ENCODE results near the gene XRCC4. TPM values are rescaled to one million over a fixed set of nuclear protein-coding genes. Genes with fewer than 3 reads are reported as not detected.
"Not testable (repeated sequence)": the region's sequence is repeated elsewhere in the genome, so short reads cannot be mapped to it uniquely, and the experiment has no call there.

Gene XRCC4
- total and polyA plus RNA-seq, 2 of the 13 experiments (the other 11 are each of a cell fraction or from before 2014, with no cell fraction given), result 2.8 to 12.6 TPM

DNA sequence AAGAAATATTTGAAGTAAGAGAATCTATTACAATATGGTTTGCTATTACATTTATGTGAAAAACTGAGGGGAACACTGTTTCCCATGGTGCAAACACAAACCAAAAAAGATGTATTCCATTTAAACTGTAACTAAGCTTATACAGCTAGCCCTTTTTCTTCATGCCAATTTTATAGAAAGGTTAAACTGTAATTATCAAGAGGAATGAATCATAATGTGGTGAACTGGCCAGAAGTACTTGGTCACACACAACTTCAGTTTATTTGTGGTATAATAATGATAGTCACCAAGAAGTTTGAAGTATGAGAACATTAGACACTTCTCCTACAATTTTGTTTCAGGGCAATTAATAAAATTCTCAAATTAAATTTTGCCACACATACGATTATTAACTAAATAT, 177.9 kb downstream of the XRCC4 start:
- Histone ChIP-seq H4K20me1 (ENCODE audit: insufficient read depth, low read length) (no peaks in the 10 kb centered on the region), H3K4me2 (ENCODE audit: low read depth, low read length) (no peak overlapping the region), H3K27ac (ENCODE audit: extremely low read length, insufficient read depth, low read length) (no peak overlapping the region), H3K4me3 (replicated peaks in 1 of 3; ENCODE audit: insufficient read depth in 1 of 3, low read depth in 2 of 3, low read length in 3 of 3) (no peak overlapping the region), H3K9me3 (ENCODE audit: low read length) (no peaks in the 10 kb centered on the region), H3K36me3 (replicated peaks in 1 of 2; ENCODE audit: control insufficient read depth in 1 of 2, insufficient read depth in 2 of 2, low read length in 2 of 2) (no peaks in the 10 kb centered on the region), H2AFZ (ENCODE audit: low read length) (no peak overlapping the region), H3K9ac (ENCODE audit: insufficient read depth, low read depth, low read length) (no peak overlapping the region), H3K4me1 (ENCODE audit: insufficient read depth, low read length) (no peaks in the 10 kb centered on the region), H3K27me3 (ENCODE audit: control insufficient read depth in 1 of 2, insufficient read depth in 2 of 2, low read length in 2 of 2) (no peaks in the 10 kb centered on the region), H3K79me2 (ENCODE audit: insufficient read depth, low read length) (no peaks in the 10 kb centered on the region)
- no peak for ATAC-seq
- ChIA-PET CTCF (ENCODE audit: low intra/inter-chr PET ratio, low total read pairs) (no interaction called here), POLR2A (no interaction called here)
- no peak for DNase-seq (ENCODE audit: low spot score)
- no peak for TF ChIP-seq NBN (conservative IDR thresholded peaks at IDR 0.05)
- 68% methylated on average over 1 of the region's 1 CpG for WGBS (ENCODE audit: low lambda C conversion rate)
- no peak for FAIRE-seq
- in situ Hi-C loops (cut with HindIII; ENCODE audit: extremely low pct_ligation_motif_present, low pct_unique_long_range_greater_than_20kb) (no loop called here), intact Hi-C loops (cut with micrococcal nuclease; ENCODE audit: unreplicated experiment) (no loop called here)
- no TSS peak for BruUV-seq (replicated peaks)

DNA sequence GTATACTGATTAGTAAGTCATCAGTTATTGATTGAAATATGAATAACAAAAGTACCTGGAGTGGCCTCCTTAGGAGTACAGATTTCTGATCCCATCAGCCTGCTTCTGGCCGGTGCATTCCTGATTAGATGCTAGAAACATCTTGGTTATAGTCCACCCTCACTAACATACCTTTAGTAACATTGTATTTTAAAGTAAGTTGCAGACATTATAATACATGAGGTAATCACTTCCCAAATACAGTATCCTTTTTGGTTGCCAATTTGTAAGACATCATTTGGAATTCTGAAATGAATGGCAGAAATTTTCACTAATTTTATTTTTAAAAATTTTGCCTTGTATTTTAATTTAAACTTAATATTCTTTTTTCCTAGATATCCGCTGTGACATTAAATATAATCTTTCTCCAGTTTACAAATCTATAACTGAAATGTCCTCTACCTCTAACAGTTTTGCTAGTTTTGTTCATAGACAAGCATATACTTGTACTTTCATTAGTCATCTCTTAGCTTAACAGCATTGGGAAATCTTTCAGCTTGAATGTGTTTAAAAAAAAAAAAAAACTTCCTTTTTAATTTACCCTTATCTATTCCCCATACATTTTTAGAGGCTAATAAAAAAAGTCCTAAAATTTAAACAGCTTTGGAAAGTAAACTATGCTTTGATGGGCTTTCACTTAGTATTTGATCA, 178.9 kb downstream of the XRCC4 start:
- TF ChIP-seq, protein P1, sequence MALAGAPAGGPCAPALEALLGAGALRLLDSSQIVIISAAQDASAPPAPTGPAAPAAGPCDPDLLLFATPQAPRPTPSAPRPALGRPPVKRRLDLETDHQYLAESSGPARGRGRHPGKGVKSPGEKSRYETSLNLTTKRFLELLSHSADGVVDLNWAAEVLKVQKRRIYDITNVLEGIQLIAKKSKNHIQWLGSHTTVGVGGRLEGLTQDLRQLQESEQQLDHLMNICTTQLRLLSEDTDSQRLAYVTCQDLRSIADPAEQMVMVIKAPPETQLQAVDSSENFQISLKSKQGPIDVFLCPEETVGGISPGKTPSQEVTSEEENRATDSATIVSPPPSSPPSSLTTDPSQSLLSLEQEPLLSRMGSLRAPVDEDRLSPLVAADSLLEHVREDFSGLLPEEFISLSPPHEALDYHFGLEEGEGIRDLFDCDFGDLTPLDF (CRISPR knock-in tag; IDR thresholded peaks at IDR 0.05), result no peak
- no peak for TF ChIP-seq HMG20A (CRISPR knock-in tag; IDR thresholded peaks at IDR 0.05; ENCODE audit: borderline replicate concordance)
- no peak for TF ChIP-seq AGO2 (optimal IDR thresholded peaks at IDR 0.05; ENCODE audit: low read depth, low read length)
- TF ChIP-seq RNF2 (conservative IDR thresholded peaks at IDR 0.05; ENCODE audit: low read depth), result no peak
- TF ChIP-seq ZNF205 (CRISPR knock-in tag; IDR thresholded peaks at IDR 0.05), result no peak
- no peak overlapping the region for H3K4me3 ChIP-seq (replicated peaks in 1 of 3; ENCODE audit: insufficient read depth in 1 of 3, low read depth in 2 of 3, low read length in 3 of 3)
- ChIA-PET CTCF (ENCODE audit: low intra/inter-chr PET ratio, low total read pairs) (no interaction called here), POLR2A (no interaction called here)
- no peak overlapping the region for H2AFZ ChIP-seq (ENCODE audit: low read length)
- no peaks in the 10 kb centered on the region for H3K79me2 ChIP-seq (ENCODE audit: insufficient read depth, low read length)
- in situ Hi-C loops (cut with HindIII; ENCODE audit: extremely low pct_ligation_motif_present, low pct_unique_long_range_greater_than_20kb), result no loop called here
- no peak for DNase-seq (ENCODE audit: low spot score)
- no peaks in the 10 kb centered on the region for H4K20me1 ChIP-seq (ENCODE audit: insufficient read depth, low read length)
- H3K27ac ChIP-seq (ENCODE audit: extremely low read length, insufficient read depth, low read length), result no peak overlapping the region
- 98% methylated on average over 2 of the region's 2 CpGs for WGBS (ENCODE audit: low lambda C conversion rate)
- intact Hi-C loops (cut with micrococcal nuclease; ENCODE audit: unreplicated experiment), result no loop called here
- no peak for ATAC-seq
- no peak for FAIRE-seq
- no peaks in the 10 kb centered on the region for H3K27me3 ChIP-seq (ENCODE audit: control insufficient read depth in 1 of 2, insufficient read depth in 2 of 2, low read length in 2 of 2)
- no peaks in the 10 kb centered on the region for H3K9me3 ChIP-seq (ENCODE audit: low read length)
- no peaks in the 10 kb centered on the region for H3K4me1 ChIP-seq (ENCODE audit: insufficient read depth, low read length)
- H3K4me2 ChIP-seq (ENCODE audit: low read depth, low read length), result no peak overlapping the region
- H3K9ac ChIP-seq (ENCODE audit: insufficient read depth, low read depth, low read length), result no peak overlapping the region
- H3K36me3 ChIP-seq (replicated peaks in 1 of 2; ENCODE audit: control insufficient read depth in 1 of 2, insufficient read depth in 2 of 2, low read length in 2 of 2), result no peaks in the 10 kb centered on the region
- no TSS peak for BruUV-seq (replicated peaks)

DNA sequence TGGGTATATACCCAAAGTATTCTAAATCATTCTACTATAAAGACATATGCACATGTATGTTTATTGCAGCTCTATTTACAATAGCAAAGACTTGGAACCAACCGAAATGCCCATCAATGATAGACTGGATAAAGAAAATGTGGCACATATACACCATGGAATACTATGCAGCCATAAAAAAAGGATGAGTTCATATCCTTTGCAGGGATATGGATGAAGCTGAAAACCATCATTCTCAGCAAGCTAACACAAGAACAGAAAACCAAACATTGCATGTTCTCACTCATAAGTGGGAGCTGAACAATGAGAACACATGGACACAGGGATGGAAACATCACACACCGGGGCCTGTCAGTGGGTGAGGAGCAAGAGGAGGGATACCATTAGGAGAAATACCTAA, 180.3 kb downstream of the XRCC4 start:
- in situ Hi-C loops (cut with HindIII; ENCODE audit: extremely low pct_ligation_motif_present, low pct_unique_long_range_greater_than_20kb); H3K4me1 ChIP-seq (ENCODE audit: insufficient read depth, low read length); H3K79me2 ChIP-seq (ENCODE audit: insufficient read depth, low read length); H3K4me3 ChIP-seq (replicated peaks in 1 of 3; ENCODE audit: insufficient read depth in 1 of 3, low read depth in 2 of 3, low read length in 3 of 3); DNase-seq (ENCODE audit: low spot score); H3K9me3 ChIP-seq (ENCODE audit: low read length); CTCF ChIA-PET (ENCODE audit: low intra/inter-chr PET ratio, low total read pairs); H3K9ac ChIP-seq (ENCODE audit: insufficient read depth, low read depth, low read length); H3K36me3 ChIP-seq (replicated peaks in 1 of 2; ENCODE audit: control insufficient read depth in 1 of 2, insufficient read depth in 2 of 2, low read length in 2 of 2); H3K27me3 ChIP-seq (ENCODE audit: control insufficient read depth in 1 of 2, insufficient read depth in 2 of 2, low read length in 2 of 2); intact Hi-C loops (cut with micrococcal nuclease; ENCODE audit: unreplicated experiment); BruUV-seq (replicated peaks); H4K20me1 ChIP-seq (ENCODE audit: insufficient read depth, low read length); H3K4me2 ChIP-seq (ENCODE audit: low read depth, low read length); H3K27ac ChIP-seq (ENCODE audit: extremely low read length, insufficient read depth, low read length); H2AFZ ChIP-seq (ENCODE audit: low read length); POLR2A ChIA-PET; ATAC-seq; FAIRE-seq: not testable (repeated sequence)
- WGBS (ENCODE audit: low lambda C conversion rate), result 95% methylated on average over 2 of the region's 2 CpGs
